Endothelial cell of umbilical vein (primary cell): ENCODE measurements around the gene ARSJ.

Experiments
- POLR2A ChIP-seq: IDR thresholded peaks from 2 replicates; pipeline ENCODE4 v1.6.1; 2012; ENCODE audit warnings: low read depth, mild to moderate bottlenecking, control low read depth, low read length
- TF ChIP-seq, protein P1 (sequence below), 2 donors: IDR thresholded peaks; 1 replicate in 1 of 2; 2 replicates in 1 of 2; pipeline ENCODE4 v1.5.1; 2011; ENCODE audit warnings: low read length in 2 of 2, mild to moderate bottlenecking in 2 of 2, moderate library complexity in 2 of 2, control low read depth in 1 of 2, inconsistent platforms in 1 of 2, low read depth in 1 of 2; ENCODE audit not compliant: insufficient read depth in 1 of 2; ENCODE audit errors: extremely low read depth in 1 of 2

- no peak for TF ChIP-seq POLR2A
- TF ChIP-seq, protein P1, sequence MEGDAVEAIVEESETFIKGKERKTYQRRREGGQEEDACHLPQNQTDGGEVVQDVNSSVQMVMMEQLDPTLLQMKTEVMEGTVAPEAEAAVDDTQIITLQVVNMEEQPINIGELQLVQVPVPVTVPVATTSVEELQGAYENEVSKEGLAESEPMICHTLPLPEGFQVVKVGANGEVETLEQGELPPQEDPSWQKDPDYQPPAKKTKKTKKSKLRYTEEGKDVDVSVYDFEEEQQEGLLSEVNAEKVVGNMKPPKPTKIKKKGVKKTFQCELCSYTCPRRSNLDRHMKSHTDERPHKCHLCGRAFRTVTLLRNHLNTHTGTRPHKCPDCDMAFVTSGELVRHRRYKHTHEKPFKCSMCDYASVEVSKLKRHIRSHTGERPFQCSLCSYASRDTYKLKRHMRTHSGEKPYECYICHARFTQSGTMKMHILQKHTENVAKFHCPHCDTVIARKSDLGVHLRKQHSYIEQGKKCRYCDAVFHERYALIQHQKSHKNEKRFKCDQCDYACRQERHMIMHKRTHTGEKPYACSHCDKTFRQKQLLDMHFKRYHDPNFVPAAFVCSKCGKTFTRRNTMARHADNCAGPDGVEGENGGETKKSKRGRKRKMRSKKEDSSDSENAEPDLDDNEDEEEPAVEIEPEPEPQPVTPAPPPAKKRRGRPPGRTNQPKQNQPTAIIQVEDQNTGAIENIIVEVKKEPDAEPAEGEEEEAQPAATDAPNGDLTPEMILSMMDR (IDR thresholded peaks at IDR 0.05; ENCODE audit: extremely low read depth in 1 of 2, insufficient read depth in 1 of 2, low read depth in 1 of 2, low read length in 2 of 2): no peak
Measured at GRCh38 chr4:113941836-113942235, 37.6 kb downstream of the ARSJ start.
